Gastroesophageal sphincter (tissue), 4 donors: ENCODE results near the gene CTRL. TPM values are rescaled to one million over a fixed set of nuclear protein-coding genes. Genes with fewer than 3 reads are reported as not detected.

Experiments
- ATAC-seq: fragments of 150-250 bp; one replicate; pipeline ENCODE4 v1.9.1; 2016; ENCODE audit warnings: mild to moderate bottlenecking, moderate library complexity
- H3K27ac ChIP-seq, 4 donors: fragments of 200-600 bp; sonication (generic) in 3 of 4; 1 replicate in 3 of 4; 2 replicates in 1 of 4; pipeline ENCODE4 v1.5.1; 2016 to 2019
- H3K27me3 ChIP-seq: fragments of 200-600 bp; sonication (generic); one replicate; pipeline ENCODE4 v1.5.1; 2019
- H3K36me3 ChIP-seq, 2 donors: fragments of 200-600 bp; sonication (generic); one replicate each; pipeline ENCODE4 v1.5.1; 2019; ENCODE audit warnings: control low read depth in 1 of 2
- H3K4me1 ChIP-seq, 3 donors: fragments of 200-600 bp; sonication (generic); 1 replicate in 2 of 3; 2 replicates in 1 of 3; pipeline ENCODE4 v1.5.1; 2016 to 2019; ENCODE audit warnings: control low read depth in 2 of 3
- H3K4me3 ChIP-seq, 2 donors: fragments of 200-600 bp; sonication (generic); one replicate each; pipeline ENCODE4 v1.5.1; 2019; ENCODE audit warnings: mild to moderate bottlenecking in 1 of 2, moderate library complexity in 1 of 2
- H3K9me3 ChIP-seq, 3 donors: fragments of 200-600 bp; sonication (generic); one replicate each; pipeline ENCODE4 v1.5.1; 2017 to 2019; ENCODE audit warnings: control low read depth in 2 of 3
- CTCF ChIP-seq, 4 experiments: fragments of 200-600 bp in 2 of 4; fragments of 450-650 bp in 2 of 4; sonication (generic) in 1 of 4; IDR thresholded peaks; one replicate each; pipeline ENCODE4 v1.5.1; 2017 to 2019; ENCODE audit warnings: antibody characterized with exemption in 4 of 4, mild to moderate bottlenecking in 2 of 4, moderate library complexity in 2 of 4
- EP300 ChIP-seq: sonication (generic); formaldehyde crosslinking; IDR thresholded peaks from one replicate; pipeline ENCODE4 v1.6.1; 2017; ENCODE audit warnings: antibody characterized with exemption, mild to moderate bottlenecking
- POLR2A ChIP-seq, 2 donors: fragments of 450-650 bp; IDR thresholded peaks; one replicate each; pipeline ENCODE4 v1.6.1; 2017; ENCODE audit warnings: antibody characterized with exemption in 2 of 2, mild to moderate bottlenecking in 2 of 2, moderate library complexity in 1 of 2
- POLR2AphosphoS5 ChIP-seq: sonication (generic); formaldehyde crosslinking; IDR thresholded peaks from one replicate; pipeline ENCODE4 v1.6.1; 2017; ENCODE audit warnings: antibody characterized with exemption
- WGBS, 2 donors: methylation state at CpG; one replicate each; pipeline ENCODE4 v1.1.5; 2018; ENCODE audit warnings: low coverage in 1 of 2; 5-methylcytosine and 5-hydroxymethylcytosine counted together
- total RNA-seq, 4 donors: library from RNA; depleted of rRNA; stranded (reverse); fragments of >200 nt; gene quantifications; one replicate each; pipeline ENCODE4 v1.1.0, GENCODE V29; 2016

CTRL gene
- total RNA-seq, 4 donors from 2014 or later = 1.2 to 5.0 TPM; not detected in 2

- H3K27ac ChIP-seq = peak overlapping the region in 3 of 4 donors; percentile 14 to 41 (median 27)
- no peaks in the 10 kb centered on the region for H3K9me3 ChIP-seq
- H3K4me1 ChIP-seq = peaks cover 0 to 53% (median 20%) of the 10 kb centered on the region in 3 donors
- no peak for TF ChIP-seq CTCF (IDR thresholded peaks at IDR 0.05)
- no peak for TF ChIP-seq POLR2A (IDR thresholded peaks at IDR 0.05)
- no peaks in the 10 kb centered on the region for H3K27me3 ChIP-seq
- WGBS, 2 donors = 80 to 83% methylated on average over 1 to 2 of the region's 10 CpGs
- no peak overlapping the region for H3K4me3 ChIP-seq
- peaks cover 0 to 100% of the 10 kb centered on the region in 2 donors for H3K36me3 ChIP-seq
- peak; percentile 41 for ATAC-seq
Measured at GRCh38 chr16:67954421-67955196, 22.9 kb upstream of the CTRL start.

GRCh38 chr16:67953641-67954375 is 22.1 kb upstream of the CTRL start:
- Histone ChIP-seq H3K27ac (peak overlapping the region in 3 of 4 donors; percentile 14 to 41 (median 27)), H3K9me3 (no peaks in the 10 kb centered on the region), H3K4me3 (no peak overlapping the region), H3K27me3 (no peaks in the 10 kb centered on the region), H3K4me1 (peaks cover 0 to 45% (median 12%) of the 10 kb centered on the region in 3 donors), H3K36me3 (peaks cover 0 to 100% of the 10 kb centered on the region in 2 donors)
- 83 to 84% methylated on average over 3 to 4 of the region's 8 CpGs for WGBS, 2 donors
- ATAC-seq = no peak
- TF ChIP-seq POLR2A (IDR thresholded peaks at IDR 0.05) (no peak), POLR2AphosphoS5 (no peak), CTCF (IDR thresholded peaks at IDR 0.05) (no peak)

- peak overlapping the region in 3 of 4 donors; percentile 38 to 70 (median 64) for H3K27ac ChIP-seq
- H3K4me1 ChIP-seq = peaks cover 0 to 42% (median 11%) of the 10 kb centered on the region in 3 donors
- 60% methylated on average over 2 of the region's 12 CpGs; no CpG with 5 or more reads in 1 of the 2 donors for WGBS, 2 donors
Measured at GRCh38 chr16:67951485-67951884, 19.8 kb upstream of the CTRL start.

GRCh38 chr16:67950335-67950843 is 18.7 kb upstream of the CTRL start:
- TF ChIP-seq EP300 (no peak), CTCF (IDR thresholded peaks at IDR 0.05) (no peak)
- H3K4me3 ChIP-seq = no peak overlapping the region
- H3K36me3 ChIP-seq = peaks cover 0 to 100% of the 10 kb centered on the region in 2 donors
- 69 to 82% methylated on average over 2 to 3 of the region's 16 CpGs for WGBS, 2 donors
- no peaks in the 10 kb centered on the region for H3K9me3 ChIP-seq
- no peak for ATAC-seq
- peaks cover 0 to 51% (median 11%) of the 10 kb centered on the region in 3 donors for H3K4me1 ChIP-seq
- peak overlapping the region in 2 of 4 donors; percentile 38 to 64 for H3K27ac ChIP-seq
- H3K27me3 ChIP-seq = no peaks in the 10 kb centered on the region

More at GRCh38 chr16:67951485-67951884, 19.8 kb upstream of the CTRL start:
- TF ChIP-seq POLR2AphosphoS5 (peak; percentile 26), POLR2A (IDR thresholded peaks at IDR 0.05) (no peak)
- H3K27me3 ChIP-seq = no peaks in the 10 kb centered on the region
- H3K9me3 ChIP-seq = no peaks in the 10 kb centered on the region
- no peak overlapping the region for H3K4me3 ChIP-seq
- no peak for ATAC-seq
- H3K36me3 ChIP-seq = peaks cover 0 to 100% of the 10 kb centered on the region in 2 donors

GRCh38 chr16:67949645-67950044 is 18.0 kb upstream of the CTRL start:
- ATAC-seq = no peak
- TF ChIP-seq POLR2A (IDR thresholded peaks at IDR 0.05) = no peak
- no peak for TF ChIP-seq CTCF (IDR thresholded peaks at IDR 0.05)
- no peak for TF ChIP-seq POLR2AphosphoS5
- no peak for TF ChIP-seq EP300
- Histone ChIP-seq H3K9me3 (no peaks in the 10 kb centered on the region), H3K36me3 (peaks cover 0 to 100% of the 10 kb centered on the region in 2 donors), H3K4me3 (no peak overlapping the region), H3K27me3 (no peaks in the 10 kb centered on the region), H3K27ac (peak overlapping the region in 1 of 4 donors; percentile 13), H3K4me1 (peaks cover 0 to 53% (median 17%) of the 10 kb centered on the region in 3 donors)
- 70% methylated on average over 2 of the region's 11 CpGs; no CpG with 5 or more reads in 1 of the 2 donors for WGBS, 2 donors
